H4 (cell line): Measurements from ENCODE around the gene TRIM67. TPM values are rescaled to one million over a fixed set of nuclear protein-coding genes. Genes with fewer than 3 reads are reported as not detected.
"Not testable (repeated sequence)": the region's sequence is repeated elsewhere in the genome, so short reads cannot be mapped to it uniquely, and the experiment has no call there.

ENCODE experiments used
- DNase-seq: peaks from one replicate; pipeline ENCODE4 v3.0.0-alpha.2; 2015; ENCODE audit warnings: low spot score
- total RNA-seq: library from RNA; depleted of rRNA; stranded (reverse); fragments of >200 nt; shearing (Covaris generic); gene quantifications from 2 replicates; pipeline ENCODE4 v1.2.3, GENCODE V29; 2014

TRIM67 gene
- total RNA-seq, 1 experiment from 2014 or later, result not detected

DNA sequence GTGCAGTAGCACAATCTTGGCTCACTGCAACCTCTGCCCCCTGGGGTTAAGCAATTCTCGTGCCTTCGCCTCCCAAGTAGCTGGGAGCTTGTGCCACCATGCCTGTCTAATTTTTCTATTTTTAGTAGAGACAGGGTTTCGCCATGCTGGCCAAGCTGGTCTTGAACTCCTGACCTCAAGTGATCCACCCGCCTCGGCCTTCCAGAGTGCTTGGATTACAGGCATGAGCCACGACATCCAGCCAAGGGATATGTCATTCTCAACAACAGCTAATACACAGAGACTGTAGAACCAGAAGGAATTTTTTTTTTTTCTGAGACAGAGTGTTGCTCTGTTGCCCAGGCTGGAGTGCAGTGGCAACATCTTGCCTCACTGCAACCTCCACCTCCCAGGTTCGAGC is 3.7 kb upstream of the TRIM67 start:
- not testable (repeated sequence) for DNase-seq

DNA sequence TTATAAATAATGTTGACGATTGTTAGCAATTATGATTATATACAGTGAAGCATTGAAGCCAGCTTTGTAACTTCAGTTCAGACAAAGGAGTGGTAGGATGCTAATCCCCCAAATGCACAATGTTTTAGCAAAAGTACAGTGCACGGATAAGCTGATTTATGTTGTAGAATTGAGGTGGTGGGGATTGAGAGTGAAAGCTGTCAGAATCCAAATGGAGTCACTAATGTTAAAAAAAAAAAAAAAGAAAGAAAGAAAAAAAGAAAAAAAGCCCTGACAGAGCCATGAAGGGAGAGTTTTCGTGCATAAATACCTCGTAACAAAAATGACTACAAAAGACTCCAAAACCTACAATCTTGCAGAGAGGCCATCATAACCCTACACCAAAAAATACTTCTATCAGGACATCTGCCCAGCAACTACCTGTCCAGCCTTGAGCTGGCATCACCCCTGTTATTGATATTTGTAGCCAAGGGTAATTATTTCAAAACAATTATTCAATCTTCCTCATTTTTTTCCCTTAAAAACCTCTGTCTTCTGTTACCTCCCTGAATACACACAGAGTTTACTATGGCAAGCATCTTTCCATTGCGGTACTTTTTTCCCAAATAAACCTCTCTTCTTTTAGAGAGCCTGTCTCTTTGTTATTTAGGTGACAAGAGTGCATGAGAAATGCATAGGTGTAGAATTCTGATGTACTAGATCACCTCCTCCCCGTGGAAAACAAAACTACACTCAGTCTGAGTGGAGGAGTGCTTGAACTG is 2.5 kb upstream of the TRIM67 start:
- DNase-seq, result no peak

DNA sequence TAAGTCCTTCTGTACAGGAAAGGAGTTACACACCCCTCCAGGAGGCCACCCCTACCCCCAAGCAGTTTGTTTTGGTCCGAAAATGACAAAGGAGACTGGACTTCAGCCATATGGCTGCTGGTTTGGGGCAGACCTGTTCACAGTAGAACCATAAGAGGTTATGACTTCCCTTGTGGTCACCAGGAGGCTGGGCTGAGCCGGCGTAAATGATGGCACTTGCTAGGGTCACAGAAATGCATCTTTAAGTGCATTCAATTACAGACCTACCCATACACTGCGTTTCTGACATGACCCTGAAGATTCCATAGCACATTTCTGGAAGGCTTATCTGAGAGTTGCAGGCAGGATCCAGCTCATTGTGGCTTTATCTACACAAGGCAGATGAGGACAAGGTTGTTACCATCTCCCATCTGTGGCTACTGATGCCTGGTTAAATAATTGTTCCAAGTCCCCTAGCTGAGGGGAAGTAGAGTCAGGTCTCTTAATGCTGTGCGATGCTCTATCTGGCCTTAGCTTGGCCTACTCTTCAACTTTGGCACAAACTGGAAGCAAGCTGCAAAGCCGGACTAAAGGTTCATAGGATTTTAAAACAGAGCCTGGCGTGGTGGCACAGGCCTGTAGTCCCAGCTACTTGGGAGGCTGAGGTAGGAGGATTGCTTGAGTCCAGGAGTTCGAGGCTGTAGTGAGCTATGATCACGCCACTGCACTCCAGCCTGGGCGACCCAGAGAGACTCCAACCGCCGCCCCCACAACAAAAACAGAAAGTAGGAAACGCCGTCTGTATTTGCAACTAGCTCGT is 1.7 kb upstream of the TRIM67 start:
- DNase-seq, result no peak

DNA sequence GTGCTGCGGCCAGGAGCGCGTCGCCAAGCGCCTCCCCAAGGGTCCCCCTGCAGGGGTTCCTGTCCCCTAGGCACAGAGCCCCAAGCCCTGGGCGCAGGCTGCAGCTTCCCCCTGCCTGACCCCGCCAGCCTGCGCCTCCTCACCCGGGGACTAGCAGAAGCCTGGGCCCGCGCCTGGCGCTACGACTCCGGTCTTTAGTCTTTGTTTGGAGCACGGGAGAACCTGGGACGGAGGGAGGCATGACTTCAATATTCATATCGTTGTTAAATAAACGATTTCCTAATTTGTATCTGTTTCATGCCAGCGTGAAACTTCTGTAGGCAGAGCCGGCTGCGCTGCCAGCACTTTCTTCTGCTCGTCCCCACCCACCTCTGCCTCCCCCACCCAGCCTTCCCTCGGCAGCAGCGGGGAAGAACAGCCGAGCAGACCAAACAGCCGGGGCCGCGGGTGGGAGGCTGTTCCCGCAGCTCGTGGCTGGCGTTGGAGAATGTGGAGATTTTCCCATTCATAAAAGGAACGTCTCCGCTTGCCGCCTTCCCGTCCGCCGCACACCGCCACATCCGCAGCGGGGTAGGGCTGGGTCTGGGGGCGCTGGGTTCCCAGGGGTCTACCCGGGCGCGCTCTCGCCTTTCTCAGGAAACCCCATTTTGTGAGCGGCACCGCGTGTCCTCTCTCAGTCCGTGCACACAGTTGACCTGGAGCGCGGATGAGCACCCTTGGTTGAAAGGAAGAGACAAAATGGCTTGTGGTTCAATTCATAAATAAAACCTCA is 777 bp upstream of the TRIM67 start:
- DNase-seq, result no peak

DNA sequence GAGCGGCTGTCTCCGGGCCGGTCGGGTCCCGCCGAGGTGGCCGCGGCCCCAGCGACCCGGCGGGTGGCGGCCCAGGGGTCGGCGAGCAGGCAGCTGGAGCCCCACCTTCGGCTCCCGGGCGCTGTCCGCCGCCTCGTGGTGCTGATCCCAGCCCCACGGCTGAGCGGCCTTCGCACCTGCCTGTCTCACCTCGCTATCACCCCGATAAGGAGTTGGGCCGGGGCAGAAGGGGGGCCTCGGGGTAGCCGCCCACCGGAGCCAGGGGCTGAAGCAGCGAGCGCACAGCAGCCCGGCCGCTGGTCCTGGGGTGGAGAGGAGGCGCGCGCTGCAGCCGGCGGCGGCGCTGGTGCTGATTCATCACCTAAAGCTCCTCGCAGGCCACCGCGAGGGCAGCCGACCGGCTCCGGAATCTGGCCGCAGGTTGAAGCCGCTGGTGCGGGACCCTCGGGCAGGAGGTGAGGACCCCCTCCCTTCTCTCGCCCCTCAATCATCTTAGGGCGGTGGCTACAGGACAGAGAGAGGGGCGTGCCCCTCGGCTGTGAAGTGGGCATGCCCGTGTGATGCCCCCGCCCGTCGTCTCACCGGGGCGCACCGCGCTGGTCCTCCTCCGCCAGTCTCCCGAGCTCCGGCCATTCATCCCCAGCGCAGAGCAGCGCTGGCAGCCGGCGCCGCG is 575 bp downstream of the TRIM67 start:
- DNase-seq, result no peak

DNA sequence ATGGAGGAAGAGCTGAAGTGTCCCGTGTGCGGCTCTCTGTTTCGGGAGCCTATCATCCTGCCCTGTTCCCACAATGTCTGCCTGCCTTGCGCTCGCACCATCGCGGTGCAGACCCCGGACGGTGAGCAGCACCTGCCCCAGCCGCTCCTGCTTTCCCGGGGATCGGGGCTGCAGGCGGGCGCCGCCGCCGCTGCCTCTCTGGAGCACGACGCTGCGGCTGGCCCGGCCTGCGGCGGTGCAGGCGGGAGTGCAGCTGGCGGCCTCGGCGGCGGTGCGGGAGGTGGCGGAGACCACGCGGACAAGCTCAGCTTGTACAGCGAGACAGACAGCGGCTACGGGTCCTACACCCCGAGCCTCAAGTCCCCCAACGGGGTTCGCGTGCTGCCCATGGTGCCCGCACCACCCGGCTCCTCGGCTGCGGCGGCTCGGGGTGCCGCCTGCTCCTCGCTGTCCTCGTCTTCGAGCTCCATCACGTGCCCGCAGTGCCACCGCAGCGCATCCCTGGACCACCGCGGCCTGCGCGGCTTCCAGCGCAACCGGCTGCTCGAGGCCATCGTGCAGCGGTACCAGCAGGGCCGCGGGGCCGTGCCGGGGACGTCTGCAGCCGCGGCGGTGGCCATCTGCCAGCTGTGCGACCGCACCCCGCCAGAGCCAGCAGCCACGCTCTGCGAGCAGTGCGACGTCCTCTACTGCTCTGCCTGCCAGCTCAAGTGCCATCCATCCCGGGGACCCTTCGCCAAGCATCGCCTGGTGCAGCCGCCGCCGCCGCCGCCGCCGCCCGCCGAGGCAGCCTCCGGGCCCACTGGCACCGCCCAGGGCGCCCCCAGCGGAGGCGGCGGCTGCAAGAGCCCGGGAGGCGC is 1.3 kb downstream of the TRIM67 start:
- no peak for DNase-seq

DNA sequence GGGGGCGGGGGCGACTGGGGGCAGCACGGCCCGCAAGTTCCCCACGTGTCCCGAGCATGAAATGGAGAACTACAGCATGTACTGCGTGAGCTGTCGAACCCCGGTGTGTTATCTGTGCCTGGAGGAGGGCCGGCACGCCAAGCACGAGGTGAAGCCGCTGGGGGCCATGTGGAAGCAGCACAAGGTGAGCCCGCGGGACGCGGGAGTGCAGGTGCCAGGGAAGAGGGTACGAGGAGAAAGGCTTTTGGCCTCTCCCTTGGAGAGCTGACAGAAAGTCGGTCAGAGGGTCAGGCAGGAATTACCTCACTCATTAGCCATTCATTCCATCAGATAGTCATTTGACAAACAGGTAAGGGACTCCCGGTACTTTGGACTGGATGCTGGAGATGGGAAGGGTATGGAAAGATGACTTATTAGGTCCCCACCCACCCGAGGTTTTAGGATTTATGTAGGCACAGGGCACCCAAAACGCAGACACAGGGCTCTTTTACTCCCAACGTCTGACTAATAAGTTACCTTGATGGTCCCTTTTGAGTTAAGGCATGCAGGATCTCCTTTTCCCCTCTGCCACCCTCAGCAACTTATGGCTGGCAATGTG is 2.1 kb downstream of the TRIM67 start:
- no peak for DNase-seq

DNA sequence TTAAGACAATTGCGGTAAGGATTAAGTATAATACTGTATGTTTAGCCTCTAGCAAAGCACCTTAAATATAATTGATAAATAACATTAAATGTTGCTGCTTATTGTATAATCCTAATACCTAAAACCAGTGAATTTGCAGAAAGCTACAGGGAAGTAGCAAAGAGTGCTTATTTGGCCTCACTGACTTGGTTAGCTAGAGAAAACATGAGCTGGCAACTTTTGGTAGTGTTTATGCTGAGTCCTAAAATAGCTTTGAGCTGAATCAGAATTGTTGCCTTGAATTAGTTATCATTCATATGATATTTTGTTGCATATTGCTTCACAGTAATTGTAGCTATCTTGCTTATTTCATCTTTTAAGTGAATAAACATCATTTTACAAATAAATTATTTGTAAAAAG is 3.5 kb downstream of the TRIM67 start:
- no peak for DNase-seq

DNA sequence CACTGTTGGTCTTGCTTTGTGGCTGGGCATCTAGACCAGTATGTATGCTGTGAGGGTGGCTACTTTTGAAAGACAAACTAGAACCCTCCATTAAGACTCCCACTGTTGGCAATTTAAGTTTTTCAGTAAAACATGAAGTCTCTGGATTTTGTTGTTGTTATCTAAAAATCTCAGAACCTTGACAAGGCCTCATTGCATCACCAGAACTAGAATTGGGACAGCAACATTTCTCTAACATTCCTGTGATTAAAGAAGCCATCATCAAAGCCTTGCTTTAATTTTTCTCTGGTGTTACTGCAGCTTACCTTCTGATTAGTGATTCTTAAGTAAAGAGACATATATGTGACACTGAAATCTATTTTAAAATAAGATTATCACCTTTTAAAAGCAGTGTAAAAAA is 4.5 kb downstream of the TRIM67 start:
- no peak for DNase-seq

DNA sequence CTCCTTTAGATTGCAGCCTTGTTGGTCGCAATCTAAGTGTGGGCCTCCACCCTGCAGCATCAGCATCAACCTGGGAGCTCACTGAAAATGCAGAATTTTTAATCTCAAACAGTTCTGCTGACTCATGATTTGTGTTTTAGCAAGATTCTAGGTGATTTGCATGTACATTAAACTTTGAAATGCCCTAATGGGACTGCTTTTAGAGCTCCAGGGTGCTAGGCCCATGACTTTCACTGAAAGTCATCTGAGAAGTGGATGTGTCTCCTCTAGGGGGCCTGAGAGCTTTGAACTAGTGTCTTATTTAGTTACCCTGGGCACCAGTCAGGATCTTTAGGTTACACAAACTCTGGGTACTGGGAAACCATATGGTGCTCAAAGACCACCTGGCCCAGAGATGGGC is 9.0 kb downstream of the TRIM67 start:
- DNase-seq, result no peak

DNA sequence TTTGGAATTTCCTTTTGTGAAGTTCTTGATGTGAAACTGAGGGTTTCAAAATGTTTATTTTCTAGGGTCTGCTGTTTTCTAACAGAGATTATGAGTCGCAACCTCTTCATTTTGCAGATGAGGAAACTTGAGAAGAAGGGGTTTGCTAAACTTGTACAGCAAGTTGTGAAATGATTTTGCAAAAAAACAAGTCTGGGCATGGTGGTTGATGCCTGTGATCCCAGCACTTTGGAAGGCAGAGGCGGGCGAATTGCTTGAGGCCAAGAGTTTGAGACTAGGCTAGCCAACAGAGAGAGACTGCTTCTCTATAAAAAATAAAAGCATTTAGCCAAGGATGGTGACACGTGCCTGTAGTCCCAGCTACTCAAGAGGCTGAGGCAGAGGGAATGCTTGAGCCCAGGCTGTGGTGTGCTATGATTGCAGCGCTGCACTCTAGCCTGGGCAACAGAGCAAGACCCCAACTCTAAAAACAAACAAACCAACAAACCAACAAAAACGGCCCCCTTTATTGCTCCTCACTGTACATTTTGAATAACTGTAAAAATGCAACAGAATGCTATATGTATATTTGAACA is 9.9 kb downstream of the TRIM67 start:
- no peak for DNase-seq

DNA sequence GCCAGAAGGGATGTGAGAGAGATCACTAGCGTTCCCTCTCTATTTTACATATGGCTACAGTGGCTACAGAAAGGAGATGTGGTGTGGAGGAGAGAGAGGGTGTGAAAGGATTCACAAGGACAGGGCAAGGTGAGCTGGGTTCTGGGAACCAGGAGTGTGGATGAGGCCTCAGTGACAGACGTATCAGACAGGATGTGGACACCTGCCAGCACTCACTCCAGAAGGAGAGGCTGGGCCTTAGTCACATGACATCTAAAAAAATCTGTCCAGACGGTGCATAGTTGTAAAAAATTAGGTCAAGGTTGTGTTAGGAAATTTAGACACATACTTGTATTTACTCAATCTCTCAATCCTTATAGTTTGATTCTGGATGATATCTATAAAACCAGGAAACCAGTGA is 10.6 kb downstream of the TRIM67 start:
- DNase-seq, result no peak

DNA sequence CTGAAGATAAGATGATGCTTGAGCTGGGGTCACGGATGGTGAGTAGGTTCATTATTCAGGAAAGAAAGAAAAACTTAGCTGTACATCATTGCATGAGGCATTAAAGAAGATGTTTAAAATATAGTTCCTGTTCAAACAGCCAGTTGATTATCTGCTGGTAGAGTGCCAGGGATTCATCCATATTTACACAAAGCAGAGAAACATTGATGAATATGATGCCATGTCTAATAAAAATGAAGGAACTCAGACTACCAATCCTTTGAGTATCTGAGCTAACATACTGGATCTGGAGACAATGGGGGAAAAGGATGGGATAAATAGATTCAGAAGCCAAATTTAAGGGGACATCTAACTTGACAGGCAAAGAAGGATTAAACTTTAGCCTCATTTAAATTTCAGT is 14.6 kb downstream of the TRIM67 start:
- DNase-seq, result no peak

DNA sequence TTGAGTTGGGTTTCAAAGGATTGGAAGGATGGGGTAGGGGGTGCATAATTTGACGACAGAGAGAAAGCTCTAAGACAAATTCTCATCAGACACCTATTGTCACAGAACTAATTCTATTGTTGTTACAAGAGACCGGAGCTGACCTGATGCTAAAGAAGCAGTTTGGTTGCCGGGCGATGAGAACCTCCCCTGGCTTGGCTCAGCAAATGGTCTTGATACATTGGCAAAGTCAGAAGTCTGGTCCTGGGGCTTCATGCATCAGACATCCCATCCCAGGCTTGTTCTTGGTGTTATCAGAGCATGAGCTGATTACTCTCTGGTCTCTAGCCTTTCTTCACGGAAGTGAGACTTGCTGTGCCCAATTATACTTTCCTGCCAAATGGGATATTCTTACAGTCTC is 15.4 kb downstream of the TRIM67 start:
- DNase-seq, result no peak

DNA sequence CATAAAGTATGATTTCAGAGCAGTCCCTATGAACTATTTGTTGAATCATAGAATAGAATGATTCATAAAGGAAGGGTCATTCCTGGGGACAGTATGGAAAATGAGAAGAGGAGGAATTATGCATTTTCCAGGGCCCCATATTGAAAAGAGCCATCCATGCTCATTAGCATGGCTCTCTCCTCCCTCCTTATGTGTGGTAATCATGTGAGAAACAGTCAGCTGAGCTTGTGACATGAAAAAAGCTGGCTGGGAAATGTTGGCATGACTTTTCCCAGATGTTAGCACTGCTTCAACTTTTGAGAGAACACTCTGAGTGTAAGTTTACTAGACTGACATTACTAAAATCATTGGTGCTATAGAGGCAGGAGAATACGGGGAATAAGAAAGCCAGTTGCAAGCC is 16.1 kb downstream of the TRIM67 start:
- no peak for DNase-seq

DNA sequence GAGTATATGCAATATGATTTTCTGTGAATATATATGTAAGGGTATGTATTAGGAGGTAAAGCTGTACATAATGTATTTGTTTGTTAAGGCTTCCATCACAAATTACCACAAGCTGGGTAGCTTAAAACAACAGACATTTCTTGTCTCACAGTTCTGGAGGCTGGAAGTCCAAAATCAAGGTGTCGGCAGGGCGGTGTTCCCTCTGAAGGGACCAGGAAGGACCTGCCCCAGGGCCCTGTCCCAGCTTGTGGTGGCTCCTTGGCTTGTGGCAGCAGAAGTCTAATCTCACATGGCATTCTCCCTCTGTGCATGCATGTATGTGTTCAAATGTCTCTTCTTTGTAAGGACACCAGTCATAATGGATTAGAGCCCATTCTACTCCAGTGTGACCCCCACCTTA is 17.1 kb downstream of the TRIM67 start:
- DNase-seq, result no peak

DNA sequence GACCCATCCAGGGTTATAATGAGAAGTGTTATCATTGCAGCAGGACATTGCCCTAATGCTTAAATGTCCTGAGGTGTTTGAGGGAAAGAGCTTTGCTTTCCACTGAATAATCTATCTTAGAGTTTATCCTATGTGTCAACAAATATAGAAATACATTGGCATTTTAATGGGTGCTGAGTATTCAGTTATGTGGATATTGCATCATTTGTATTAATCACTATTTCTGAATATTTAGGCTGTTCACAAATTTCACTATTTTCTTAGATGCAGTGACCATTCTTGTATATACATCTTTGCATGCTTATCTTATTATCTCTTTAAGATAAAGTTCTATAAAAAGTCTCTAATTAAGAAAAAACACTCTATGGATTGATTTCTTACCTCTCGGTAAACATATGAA is 18.2 kb downstream of the TRIM67 start:
- DNase-seq, result no peak

DNA sequence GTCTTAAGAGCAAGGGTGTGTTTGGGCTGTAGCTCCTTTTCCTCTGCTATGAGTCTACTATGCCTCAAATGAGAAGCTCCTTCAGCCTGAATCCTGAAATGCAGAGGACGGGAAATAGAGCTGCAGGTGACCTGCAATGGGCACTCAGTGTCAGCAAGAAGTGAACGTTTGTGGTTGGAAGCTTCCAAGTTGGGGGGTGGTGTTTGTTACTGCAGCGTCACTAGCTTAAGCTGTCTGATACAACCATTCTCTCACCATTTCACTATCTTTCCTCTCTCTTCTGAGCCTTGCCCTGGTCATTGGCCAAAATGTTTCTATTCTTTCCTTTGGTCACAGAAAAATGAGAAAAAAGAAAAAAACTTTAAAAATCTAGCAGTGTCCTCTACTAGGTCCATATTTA is 19.4 kb downstream of the TRIM67 start:
- DNase-seq, result no peak

DNA sequence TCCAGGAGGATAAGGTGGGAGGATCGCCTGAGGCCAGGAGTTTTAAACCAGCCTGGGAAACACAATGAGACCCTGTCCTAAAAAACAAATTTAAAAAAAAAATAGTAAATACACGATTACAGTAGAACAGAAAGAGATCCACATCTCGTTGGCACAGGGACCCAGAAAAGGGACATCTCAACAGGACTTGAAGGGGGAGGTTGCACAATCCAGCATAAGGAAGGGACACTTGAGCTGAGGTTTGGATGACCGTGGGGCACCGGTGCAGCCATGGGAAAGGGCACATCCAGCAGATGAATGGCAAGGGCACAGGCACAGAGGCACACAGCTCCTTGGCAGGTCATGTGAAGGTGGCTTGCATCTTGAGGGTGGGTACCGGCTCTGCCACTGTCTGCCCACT is 20.5 kb downstream of the TRIM67 start:
- DNase-seq, result no peak
